ENCODE data around the gene SEC23A.
"Not testable (repeated sequence)": the region's sequence is repeated elsewhere in the genome, so short reads cannot be mapped to it uniquely, and the experiment has no call there.

The SEC23A gene

DNA sequence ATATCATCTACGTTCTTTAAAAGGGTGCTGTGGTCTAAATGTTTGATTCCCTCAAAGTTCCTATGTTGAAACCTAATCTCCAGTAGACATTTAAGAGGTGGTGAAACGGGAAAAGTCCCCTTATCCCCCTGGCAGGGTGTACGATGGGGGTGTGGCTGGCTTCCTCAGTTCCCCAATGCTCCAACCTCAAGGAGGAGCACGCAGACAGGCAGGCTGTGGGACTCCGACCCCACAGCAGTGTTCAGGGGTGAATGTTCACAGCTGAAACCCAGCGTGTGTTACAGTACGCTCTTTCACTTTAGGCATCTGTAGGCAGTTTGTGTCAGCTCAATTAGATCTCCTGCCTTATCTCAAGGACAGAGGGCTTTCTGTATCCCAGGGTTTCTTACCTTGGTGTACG is 73.2 kb downstream of the SEC23A start:
- no peak overlapping the region for H3K4me3 ChIP-seq (ENCODE audit: control insufficient read depth, low read depth, low read length)
- no peak for DNase-seq (ENCODE audit: low read depth)
- TF ChIP-seq, protein P1, sequence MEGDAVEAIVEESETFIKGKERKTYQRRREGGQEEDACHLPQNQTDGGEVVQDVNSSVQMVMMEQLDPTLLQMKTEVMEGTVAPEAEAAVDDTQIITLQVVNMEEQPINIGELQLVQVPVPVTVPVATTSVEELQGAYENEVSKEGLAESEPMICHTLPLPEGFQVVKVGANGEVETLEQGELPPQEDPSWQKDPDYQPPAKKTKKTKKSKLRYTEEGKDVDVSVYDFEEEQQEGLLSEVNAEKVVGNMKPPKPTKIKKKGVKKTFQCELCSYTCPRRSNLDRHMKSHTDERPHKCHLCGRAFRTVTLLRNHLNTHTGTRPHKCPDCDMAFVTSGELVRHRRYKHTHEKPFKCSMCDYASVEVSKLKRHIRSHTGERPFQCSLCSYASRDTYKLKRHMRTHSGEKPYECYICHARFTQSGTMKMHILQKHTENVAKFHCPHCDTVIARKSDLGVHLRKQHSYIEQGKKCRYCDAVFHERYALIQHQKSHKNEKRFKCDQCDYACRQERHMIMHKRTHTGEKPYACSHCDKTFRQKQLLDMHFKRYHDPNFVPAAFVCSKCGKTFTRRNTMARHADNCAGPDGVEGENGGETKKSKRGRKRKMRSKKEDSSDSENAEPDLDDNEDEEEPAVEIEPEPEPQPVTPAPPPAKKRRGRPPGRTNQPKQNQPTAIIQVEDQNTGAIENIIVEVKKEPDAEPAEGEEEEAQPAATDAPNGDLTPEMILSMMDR (conservative IDR thresholded peaks at IDR 0.05; ENCODE audit: control insufficient read depth, insufficient read depth, low read depth, low read length): no peak

DNA sequence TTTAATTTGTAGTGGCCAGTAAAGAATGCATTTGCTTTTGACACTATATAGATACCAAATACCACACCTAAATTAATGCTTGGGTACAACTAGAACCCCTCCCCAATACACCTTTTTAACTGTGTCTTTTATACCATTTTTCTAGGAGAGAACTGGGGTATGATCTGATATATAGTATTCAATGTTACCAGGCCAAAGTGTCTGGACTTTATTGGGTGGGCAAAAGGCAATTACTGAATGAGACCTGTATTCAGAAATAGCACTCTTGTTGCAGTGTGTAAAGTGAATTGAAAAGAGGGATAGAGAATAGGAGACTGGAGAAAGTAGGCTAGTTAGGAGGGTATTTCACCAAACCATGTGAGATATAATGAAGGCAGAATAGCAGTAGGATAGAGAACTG is 74.4 kb downstream of the SEC23A start:
- TF ChIP-seq, protein P1 (conservative IDR thresholded peaks at IDR 0.05; ENCODE audit: control insufficient read depth, insufficient read depth, low read depth, low read length): no peak
- no peak overlapping the region for H3K4me3 ChIP-seq (ENCODE audit: control insufficient read depth, low read depth, low read length)
- no peak for DNase-seq (ENCODE audit: low read depth)

DNA sequence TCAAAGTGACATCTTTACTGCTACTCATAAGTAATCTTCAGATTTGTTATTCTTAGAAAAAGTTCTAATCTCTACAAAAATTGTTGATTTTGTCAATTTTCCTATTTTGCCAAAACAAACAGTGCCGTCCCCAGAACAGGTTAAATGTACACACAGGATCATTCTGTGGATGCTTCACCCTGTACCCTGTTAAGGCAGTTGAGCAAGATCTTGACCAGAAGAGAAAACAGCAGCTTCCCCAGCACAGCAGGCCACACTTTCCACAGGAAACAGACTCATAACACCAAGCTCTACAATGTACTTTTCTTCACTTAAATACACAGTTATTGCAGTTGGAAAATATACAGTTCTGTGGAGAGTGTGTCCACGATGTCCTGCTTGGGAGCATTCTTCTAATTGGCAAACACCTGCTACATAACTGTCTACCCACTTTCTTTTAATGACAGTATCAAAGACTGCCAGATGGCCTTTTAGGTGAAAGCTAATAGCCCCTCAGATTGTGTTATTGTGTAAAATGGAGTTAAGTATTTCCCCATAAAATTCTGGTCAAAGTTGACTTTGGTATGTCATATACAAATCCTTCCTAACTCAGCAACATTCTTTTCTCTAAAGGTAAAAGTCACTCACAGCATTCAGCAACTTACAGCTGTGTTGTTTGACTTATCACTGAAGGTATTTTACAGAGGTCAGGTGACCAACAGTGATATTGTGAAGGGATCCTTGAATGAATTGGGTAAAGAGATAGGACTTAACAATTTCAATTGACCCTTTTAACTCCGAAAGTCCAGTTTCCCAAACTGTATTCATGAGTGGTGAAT is 77.0 kb downstream of the SEC23A start:
- no peak for DNase-seq (ENCODE audit: low read depth)
- TF ChIP-seq, protein P1 (conservative IDR thresholded peaks at IDR 0.05; ENCODE audit: control insufficient read depth, insufficient read depth, low read depth, low read length): no peak
- H3K4me3 ChIP-seq (ENCODE audit: control insufficient read depth, low read depth, low read length): no peak overlapping the region

DNA sequence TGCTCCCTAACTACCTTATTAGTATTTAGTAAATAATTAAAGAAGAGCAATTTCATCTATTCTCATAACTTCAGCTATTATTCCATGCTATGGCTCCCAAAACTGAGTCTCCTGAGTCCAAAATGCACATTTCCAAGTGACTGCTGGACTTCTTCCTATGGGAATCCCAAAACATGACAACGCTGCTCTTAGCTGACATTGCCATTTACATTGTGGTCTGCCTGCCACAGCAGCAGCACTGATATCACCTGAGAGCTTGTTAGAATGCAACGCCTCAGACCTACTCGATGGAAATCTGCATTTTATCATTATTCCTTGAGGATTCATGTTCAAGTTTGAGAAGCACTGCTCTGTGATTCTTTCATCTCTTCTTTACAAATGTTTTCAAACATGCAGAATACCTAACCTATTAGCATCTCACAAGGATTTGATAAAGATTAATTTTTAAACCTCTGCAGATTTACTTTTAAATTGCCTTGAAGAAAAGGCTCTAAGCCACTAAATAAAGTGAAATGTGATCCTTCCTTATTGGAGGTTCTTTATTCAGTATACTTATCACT is 77.7 kb downstream of the SEC23A start:
- DNase-seq (ENCODE audit: low read depth): no peak
- no peak overlapping the region for H3K4me3 ChIP-seq (ENCODE audit: control insufficient read depth, low read depth, low read length)
- TF ChIP-seq, protein P1 (conservative IDR thresholded peaks at IDR 0.05; ENCODE audit: control insufficient read depth, insufficient read depth, low read depth, low read length): no peak

DNA sequence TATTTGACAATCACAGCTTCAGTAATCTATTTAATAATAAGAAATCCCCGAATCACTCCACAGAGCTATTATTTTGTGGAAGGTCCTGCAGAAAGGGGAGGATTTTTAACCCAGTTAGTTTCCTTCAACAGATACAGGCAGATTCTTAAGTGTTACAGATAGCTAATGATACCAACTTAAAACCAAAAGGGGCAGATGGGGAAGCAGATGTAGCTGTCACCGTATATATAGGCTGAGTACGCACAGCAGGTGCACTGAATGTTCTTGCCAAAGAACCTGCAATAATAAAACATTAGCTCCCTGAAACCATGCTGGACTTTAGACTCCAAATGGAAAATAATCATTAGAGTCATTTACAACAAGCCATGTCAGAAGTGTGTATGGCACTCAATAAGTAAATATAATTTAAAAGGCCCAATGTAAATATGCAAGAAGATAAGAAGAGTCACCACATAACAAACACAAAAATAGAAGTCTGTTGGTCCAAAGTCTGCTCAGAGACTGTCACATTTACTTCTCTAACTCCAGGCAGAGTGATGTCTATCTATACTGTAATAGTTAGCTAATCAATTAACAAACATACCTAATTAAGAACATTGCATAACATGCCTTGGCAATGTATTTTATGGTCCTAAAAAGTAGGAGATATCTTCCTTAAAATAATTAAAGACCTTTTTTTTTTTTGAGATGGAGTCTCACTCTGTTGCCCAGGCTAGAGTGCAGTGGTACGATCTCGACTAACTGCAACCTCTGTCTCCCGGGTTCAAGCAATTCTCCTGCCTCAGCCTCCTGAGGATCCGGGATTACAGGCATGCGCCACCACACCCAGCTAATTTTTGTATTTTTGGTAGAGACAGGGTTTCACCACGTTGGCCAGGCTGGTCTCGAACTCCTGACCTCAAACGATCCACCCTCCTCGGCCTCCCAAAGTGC is 78.8 kb downstream of the SEC23A start:
- DNase-seq (ENCODE audit: low read depth): no peak
- no peak overlapping the region for H3K4me3 ChIP-seq (ENCODE audit: control insufficient read depth, low read depth, low read length)
- TF ChIP-seq, protein P1 (conservative IDR thresholded peaks at IDR 0.05; ENCODE audit: control insufficient read depth, insufficient read depth, low read depth, low read length): no peak

DNA sequence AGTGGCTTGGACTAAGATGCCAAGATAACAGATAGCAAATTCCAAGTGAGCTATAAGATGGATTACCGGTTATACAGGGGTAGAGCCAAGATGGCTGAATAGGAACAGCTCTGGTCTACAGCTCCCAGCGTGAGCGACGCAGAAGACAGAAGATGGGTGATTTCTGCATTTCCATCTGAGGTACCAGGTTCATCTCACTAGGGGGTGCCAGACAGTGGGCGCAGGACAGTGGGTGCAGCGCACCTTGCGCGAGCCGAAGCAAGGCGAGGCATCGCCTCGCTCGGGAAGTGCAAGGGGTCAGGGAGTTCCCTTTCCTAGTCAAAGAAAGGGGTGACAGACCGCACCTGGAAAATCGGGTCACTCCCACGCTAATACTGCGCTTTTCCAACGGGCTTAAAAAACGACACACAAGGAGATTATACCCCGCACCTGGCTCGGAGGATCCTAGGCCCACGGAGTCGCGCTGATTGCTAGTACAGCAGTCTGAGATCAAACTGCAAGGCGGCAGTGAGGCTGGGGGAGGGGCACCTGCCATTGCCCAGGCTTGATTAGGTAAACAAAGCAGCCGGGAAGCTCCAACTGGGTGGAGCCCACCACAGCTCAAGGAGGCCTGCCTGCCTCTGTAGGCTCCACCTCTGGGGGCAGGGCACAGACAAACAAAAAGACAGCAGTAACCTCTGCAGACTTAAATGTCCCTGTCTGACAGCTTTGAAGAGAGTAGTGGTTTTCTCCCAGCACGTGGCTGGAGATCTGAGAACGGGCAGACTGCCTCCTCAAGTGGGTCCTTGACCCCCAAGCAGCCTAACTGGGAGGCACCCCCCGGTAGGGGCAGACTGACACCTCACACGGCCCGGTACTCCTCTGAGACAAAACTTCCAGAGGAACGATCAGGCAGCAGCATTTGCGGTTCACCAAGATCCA is 85.7 kb downstream of the SEC23A start:
- DNase-seq (ENCODE audit: low read depth); H3K4me3 ChIP-seq (ENCODE audit: control insufficient read depth, low read depth, low read length): not testable (repeated sequence)
